GM19438 (cell line): ENCODE measurements around the gene DAP.
"Not testable (repeated sequence)": the region's sequence is repeated elsewhere in the genome, so short reads cannot be mapped to it uniquely, and the experiment has no call there.

Experiments
- ATAC-seq: cut with Tn5 transposase; IDR thresholded peaks from one replicate; pipeline ENCODE4 v1.9.1; 2021; ENCODE audit warnings: low read depth; ENCODE audit not compliant: unreplicated experiment

Gene DAP

DNA sequence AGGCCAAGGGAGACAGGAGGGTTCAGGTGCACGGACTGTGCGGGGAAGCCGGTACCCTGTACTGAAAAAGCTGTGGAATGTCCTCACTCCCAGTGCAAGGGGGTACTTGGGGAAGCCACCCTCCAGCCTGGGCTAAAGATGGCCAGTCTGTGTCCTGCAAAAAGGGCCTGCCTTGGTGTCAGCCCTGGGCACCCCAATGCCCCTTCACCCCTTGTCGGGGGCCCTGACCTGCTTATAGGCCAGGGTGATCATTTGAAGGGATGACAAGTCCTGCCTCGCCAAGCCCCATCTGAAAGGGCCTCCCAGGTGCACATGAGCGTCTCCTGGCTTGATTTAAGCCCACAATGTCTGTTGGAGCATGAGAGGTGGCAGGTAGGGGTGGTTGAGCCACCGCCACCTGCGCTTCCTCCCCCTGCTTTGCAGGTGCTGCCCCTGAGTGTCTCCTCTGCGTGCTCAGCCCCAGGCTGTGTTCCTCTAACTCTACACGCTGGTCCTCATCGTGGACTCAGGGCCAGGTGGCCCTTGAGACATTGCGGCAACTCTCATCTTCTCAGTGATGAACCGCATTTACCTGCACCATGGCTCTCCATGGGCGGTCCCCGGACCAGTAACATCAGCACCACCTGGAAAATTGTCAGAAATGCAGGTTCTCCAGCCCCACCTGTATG lies 100.2 kb downstream of the DAP start:
- no peak for ATAC-seq

DNA sequence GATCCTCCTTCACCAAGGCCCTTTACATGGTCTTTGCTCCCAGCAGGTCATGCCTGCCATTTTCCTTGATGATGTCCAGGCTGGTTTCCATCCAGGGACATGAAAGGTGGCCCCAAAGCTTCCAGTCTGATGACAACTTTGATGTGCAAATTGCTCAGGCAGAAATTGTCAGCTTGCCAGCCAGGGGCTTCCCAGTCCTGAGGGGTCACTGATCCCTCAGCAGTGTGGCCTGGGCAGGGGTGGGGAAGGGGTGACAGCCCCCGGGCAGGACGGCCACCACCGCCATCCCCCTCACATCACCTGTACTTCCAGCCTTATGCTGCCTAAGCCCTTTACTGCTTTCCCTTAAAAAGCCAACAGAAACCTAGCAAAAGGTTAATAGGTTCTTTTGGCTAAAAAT lies 100.9 kb downstream of the DAP start:
- no peak for ATAC-seq

GRCh38 chr5:10658265-10658664 lies 102.8 kb downstream of the DAP start:
- no peak for ATAC-seq

DNA sequence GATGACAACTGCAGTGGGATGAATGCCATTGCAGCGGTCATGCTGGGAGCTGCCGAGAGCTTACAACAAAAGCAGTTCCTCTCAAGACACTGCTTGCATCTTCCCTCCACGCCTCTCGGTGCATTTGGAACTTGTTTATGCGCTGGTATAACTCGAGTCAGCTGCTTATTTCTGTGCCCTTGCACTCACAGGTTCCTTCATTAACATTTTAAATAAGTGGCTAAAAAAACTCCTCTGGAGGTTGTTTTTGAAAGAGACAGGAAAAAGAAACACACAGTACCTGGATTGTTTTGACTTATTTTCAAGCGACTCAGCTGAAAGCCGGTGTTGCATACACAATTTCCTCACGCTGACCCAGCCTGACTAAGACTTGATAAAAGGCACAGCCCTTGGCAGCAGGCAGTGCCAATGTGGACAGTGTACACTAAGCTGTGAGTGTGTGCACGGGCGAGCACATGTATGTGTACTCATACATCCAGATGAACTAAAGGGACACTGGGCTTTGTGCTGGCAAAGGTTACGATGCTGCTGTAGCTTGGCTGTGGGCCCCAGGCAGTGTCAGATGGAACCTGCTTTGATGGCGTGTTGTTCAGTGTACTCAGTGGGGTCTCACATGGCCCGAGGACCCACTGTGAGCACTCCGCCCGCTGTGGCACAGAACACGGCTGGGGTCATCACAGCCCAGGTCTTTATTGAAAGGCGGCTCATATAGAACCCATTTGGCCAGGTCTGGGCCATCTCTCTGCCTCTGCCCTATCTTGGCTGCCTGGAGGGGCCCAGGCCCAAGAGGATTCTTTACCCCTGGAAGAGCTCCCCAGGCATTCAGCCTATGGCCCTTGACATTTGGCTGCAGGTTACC lies 104.8 kb downstream of the DAP start:
- ATAC-seq = no peak

DNA sequence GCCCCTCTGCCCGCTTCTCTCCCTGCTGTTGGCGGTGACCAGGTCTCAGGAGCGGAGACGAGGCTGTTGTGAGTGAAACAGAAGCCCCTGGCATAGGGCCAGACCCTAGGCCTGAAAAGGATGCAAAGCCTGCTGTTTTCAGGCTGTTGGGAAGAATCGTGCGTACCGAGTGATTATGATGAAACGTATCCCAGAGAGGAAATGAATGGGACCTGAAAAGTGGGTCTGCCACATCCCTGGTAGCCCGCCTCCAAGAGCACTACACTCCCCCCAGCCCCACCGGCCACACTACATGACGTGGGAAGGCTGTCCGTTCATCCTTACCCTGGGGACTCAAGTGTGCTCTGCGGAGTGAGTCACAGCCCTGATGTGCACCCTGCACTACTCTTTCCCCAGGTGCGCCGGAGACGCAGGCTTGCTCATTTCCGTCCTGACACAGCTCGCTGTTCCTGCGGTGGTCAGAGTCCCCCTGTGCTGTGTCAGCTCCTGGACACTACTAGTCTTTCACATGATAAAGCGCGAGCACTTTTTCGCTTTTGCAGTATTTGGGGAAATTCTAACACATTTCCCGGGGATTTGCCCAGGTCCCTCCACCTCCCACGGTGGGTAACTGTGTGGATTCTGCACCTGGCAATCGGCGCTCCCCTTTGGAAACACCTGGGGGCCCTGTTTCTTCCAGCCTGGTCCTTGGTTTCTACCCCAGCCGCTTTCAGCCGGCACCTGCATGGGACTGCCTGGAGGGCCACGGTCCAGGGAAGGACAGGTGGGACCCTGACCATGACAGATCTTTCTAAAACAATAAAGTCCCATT lies 105.7 kb downstream of the DAP start:
- ATAC-seq = peak; percentile 78

DNA sequence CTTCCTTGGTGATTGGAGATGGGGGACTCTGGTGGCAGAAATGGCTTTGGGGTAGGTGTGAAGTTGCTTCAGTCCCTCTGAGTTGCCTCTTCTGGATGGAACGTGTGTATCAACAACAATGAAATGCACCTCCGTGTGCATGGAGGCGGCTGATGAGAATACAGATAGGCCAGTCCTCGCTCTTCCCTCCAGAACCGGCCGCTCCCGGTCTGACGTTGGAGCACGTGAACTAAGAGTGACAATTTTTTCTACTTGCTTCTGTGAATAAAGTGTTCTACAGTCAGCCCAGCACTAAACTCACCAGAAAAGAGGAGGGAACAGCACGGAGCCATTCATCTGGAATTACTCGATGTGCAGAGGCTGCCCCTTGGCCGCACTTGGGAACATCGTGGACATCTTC lies 106.5 kb downstream of the DAP start:
- ATAC-seq = no peak

DNA sequence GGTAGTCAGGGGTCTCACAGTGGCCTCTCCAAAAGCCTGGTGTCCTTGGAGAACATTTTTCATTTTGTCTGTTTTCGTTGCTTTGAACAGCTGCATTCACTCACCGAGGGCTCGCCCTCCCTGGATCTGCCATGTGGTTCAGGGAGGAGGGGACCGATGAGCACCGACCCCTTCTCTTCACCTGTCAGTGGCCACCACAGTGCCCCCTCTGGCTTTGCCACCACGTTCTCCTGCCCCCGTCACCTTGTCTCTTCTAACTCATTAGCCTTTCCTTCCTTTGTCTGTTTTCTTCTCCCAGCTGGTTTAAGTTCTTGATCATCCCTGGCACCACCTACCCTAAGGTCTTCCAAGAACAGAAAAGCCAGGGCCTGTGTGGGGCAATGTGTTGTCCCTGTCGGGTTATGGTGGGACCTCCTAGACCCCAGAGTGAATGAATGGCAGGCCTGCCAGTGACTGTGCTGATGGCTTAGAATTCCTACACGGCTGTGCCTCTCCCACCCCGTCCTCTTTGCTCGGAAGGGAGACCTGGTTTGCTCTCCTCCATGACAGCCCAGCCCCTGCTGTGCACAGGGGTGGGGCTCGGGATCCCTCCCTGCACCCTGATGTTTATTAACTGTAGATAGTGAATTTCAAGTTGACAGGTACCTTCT lies 107.2 kb downstream of the DAP start:
- no peak for ATAC-seq

DNA sequence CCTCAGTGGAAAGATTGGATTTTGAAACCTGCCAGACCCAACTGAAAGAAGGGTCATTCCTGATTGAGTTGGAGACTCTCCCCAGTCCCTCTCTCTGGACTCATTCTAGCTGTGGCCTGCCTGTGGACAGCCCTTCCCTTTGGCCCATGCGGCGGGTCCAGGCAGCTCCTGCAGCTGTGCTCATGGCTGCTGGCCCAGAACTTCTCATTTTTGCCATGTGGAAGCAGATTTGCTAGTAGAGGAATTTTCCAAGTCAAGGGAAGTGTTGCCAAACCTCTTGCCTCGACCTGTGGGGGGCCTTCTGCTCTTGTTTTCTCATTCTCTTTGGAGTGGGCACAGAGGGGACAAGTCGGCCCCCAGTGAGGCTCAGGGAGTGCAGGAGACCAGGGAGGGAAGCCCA lies 108.0 kb downstream of the DAP start:
- ATAC-seq = no peak

DNA sequence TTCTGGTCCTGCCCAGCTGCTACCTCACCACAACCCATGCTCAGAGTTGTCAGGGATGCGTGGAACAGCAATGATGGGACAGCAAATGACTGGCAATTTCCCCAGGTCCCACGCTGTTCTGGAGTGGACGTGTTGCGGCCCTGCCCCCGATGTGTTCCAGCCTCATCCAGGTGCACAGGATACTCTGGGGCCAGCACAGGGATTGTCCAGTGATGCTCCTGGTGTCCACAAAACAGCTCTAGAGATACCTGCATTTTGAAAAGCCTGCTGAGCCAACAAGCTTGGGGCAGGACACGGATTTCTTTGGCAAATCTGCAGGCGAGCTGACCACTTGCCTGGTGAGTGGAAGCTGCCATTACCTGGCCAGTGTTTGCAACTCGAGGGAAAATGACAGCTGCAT lies 108.4 kb downstream of the DAP start:
- no peak for ATAC-seq

DNA sequence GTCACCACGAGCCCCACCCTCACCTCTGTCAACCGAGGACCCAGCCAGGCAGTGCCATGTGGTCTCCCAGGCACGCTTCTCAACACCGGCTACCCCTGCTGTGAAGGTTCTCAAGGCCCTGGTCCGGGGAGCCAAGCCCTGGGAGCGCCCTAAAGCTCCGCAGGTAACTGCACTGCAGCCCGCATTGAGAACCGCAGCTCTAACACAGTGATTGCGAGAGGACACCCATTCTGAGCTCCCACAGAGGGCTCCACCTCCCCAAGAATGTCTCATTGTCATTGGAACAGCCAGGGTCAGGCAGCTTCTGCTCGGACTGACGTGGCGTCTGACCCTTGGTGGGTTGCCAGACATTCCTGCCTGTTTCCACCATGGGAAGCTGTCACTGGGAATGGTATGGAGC lies 108.9 kb downstream of the DAP start:
- ATAC-seq = no peak

GRCh38 chr5:10649666-10650380 lies 111.2 kb downstream of the DAP start:
- no peak for ATAC-seq

- ATAC-seq = no peak
Observed at GRCh38 chr5:10648806-10649665, 112.0 kb downstream of the DAP start.

DNA sequence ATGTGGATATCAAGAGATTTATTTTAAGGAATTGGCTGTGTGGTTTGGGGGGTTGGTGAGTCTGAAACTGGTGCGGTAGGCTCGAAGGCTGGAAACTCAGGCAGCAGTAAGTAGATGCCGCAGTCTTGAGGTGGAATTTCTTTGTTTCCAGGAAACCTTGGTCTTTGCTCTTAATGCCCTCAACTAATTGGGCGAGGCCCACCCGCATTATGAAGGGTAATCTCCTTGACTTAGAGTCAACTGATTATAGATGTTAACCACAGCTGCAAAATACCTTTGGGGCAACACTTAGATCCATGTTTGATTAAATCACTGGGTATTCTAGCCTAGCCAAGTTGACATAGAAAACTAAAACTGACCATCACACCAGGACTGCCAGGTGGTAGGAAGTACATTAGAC lies 113.4 kb downstream of the DAP start:
- no peak for ATAC-seq

DNA sequence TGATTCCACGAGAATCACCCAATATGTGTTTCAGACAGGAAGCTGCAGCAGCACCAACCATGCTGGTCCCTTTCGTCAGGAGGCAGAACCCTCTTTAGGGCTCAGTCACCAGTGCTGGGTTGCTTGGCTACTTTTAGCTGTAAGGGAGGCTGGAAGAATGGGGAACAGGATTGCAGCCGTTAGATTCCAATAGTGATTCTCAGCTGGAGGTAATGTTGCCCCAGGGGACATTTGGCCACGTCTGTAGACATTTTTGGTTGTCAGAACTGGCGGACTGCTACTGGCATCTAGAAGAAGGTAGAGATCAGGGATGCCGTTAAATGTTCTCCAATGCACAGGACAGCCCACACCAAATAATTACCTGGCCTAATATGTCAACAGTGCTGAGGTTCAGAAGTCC lies 115.4 kb downstream of the DAP start:
- no peak for ATAC-seq

DNA sequence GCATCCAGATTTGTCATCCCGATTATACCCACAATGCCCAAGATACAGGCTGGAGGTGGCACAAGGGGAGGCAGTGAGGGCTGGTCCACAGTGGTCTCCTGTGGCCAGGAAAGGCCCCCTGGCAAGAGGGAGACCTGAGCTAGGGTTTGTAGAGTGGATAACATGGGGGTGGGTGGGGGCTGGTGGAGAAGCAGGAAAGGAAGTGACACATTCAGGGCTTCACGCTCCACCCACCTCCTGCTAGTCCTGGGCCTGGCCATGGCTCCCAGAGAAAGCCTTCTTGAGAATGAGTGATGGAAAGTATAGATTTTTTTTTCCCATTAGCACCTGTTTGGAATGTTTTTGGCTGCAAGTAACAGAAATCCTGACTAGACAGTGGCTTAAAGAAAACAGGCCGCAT lies 115.9 kb downstream of the DAP start:
- no peak for ATAC-seq

DNA sequence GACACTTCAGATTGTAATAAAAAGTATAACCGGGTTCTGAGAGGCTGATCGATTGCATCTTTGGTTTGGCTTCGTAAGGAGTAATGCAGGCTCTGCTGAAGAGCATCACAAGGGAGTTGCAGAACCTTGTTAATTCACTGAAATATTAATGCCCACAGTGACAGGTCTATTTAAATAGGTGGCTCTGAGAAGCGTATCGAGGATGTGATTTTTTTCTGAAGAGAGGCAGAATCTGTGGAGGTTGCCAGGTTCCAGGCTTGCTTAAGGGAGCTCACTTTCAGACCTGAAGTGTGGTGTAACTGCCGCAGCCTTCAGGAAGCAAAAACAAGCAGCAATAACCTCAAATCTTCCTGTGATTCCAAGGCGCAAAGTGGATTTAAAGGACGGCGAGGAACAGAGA lies 116.8 kb downstream of the DAP start:
- no peak for ATAC-seq

DNA sequence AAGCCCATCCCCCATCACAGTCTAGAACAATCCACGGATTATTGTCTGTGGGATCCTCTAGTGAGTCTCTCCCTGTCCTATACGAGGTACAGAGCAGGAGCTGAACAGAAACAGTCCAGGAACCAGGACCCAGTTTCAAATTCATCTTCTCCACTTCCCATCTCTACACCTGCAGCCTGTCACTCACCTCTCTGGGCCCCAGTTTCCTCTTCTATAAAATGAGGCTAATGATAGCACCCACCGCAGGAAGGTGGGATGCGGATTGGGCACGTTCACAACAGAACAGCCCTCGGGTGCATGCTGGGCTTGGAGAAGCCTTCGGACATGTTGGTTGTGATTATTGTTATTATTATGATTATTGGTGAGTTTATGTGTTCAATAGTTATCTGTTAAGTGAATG lies 118.7 kb downstream of the DAP start:
- no peak for ATAC-seq

GRCh38 chr5:10639846-10640368 lies 121.1 kb downstream of the DAP start:
- no peak for ATAC-seq

DNA sequence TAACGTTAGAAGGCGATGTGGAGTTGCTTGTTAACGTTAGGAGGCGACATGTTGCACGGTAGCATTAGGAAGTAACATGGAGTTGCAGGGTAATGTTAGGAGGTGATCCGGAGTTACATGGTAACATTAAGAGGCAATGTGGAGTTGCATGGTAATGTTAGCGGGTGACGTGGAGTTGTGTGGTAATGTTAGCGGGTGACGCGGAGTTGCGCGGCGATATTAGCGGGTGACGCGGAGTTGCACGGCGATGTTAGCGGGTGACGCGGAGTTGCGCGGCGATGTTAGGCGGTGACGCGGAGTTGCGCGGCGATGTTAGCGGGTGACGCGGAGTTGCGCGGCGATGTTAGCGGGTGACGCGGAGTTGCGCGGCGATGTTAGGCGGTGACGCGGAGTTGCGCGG lies 122.3 kb downstream of the DAP start:
- ATAC-seq = not testable (repeated sequence)
